Muscle of back (tissue), 11 donors: ENCODE measurements around the gene POMZP3. TPM values are rescaled to one million over a fixed set of nuclear protein-coding genes. Genes with fewer than 3 reads are reported as not detected.
"Not testable (repeated sequence)": the region's sequence is repeated elsewhere in the genome, so short reads cannot be mapped to it uniquely, and the experiment has no call there.

Source experiments
- DNase-seq, 3 donors: peaks; one replicate each; pipeline versions ENCODE4 v3.0.0 to v3.0.0-alpha.2; 2013
- polyA plus RNA-seq, 10 donors: library from polyadenylated mRNA; unstranded; fragments of 120-200 nt; gene quantifications; one replicate each; pipeline ENCODE4 v1.2.1, GENCODE V29; 2013; ENCODE audit not compliant: insufficient read length in 10 of 10

The POMZP3 gene
- polyA plus RNA-seq, 10 donors: 6.5 to 18.9 (median 10.1) TPM

DNA sequence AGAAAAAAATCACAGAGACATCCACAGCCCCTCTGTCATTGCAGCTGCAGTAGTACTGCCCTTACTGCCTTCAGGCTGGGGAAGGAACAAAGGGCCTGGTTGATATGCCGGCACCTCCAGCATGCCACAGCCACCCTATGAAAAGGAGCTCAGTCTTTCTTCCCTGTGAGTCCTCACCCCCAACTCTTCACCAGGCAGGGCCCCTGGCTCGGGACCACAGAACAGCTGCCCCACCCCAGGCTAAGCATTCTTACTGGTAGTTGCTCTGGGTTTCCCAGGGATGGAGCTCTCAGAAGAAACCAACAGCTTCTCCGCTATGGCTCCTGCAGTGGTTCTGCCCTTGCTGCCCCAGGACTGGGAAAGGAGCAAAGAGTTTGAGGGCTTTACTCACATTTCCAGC, 36.0 kb downstream of the POMZP3 start:
- DNase-seq: not testable (repeated sequence)

DNA sequence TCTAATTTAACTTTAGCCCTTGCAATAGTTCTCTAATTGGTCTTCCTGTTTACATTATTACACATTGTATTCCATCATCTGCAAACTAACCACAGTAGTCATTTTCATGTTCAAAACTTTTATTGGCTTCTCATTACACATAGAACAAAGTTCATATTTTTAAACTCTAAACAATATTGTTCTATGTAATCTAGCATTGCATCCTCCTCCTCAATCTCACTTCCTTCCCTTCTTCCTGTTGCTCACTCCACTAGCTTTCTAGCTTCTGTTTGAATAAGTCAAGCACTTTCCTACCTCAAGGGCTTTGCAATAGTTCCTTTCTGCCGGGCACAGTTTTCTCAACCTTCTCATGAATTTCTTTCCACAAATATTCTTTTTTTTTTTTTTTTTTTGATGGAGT, 38.5 kb downstream of the POMZP3 start:
- not testable (repeated sequence) for DNase-seq

DNA sequence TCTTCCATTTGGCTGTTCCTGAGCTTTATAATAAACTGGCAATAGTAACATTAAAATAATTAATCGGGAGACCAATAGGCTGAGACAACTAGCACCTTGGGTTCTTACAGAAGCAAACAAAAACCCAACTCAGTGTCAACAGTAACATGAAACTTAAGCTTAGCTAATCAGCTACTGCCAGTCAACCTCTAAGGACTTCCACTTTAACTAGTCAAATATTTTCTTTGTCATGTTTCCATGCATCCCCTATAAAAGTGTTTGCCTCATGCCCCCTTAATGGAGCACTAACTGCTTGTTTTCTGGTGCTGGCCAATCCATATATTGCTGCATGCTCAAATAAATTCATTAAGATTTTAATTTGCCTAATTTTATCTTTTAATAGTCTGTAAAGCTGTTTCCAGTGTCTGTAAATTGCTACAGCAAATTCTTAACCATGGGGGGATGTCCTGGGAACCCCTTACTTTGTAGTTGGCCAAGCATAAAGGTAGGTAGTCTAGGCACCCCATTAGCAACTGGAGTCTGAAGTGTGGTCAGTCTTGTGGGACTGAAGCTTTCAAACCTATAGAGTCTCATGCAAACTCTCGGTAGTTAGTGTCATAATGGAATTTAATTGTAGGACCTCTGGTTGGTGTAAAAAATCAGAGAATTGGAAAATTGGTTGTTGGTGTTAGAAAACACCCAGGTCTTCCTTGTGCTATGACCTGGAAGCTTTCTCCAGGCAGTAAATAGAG, 40.3 kb downstream of the POMZP3 start:
- DNase-seq: not testable (repeated sequence)

DNA sequence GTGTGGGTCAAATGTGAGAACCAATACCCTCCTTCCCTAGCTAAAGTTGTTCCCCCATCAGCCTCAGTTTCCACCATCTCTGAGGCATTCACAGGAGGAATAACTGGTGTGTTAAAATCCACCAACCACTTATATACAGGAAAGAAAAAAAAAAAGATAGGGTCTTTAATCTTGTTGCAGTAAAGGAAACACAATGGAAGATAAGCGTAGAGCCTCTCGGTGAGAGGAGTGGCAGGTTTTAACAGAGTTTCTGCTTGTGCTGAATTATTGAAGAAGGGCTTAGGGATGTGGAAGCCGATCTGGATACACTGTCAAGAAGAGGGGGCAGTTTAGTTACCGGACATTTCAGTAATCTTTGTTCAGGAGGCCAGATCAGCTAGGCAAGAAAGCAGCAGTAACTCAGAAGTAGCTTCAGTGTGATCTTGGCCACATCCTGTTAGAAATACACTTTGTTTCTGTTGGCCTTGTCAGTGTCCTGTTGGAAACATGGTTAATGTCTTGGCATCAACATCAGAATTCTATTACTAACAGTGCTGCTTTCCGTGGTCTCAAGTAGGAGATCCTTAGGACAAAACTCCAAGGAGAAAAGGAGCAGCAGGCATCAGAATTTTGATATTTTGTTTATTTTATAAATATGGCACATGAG, 43.3 kb downstream of the POMZP3 start:
- DNase-seq: peak; percentile 38 to 78 (median 59)

DNA sequence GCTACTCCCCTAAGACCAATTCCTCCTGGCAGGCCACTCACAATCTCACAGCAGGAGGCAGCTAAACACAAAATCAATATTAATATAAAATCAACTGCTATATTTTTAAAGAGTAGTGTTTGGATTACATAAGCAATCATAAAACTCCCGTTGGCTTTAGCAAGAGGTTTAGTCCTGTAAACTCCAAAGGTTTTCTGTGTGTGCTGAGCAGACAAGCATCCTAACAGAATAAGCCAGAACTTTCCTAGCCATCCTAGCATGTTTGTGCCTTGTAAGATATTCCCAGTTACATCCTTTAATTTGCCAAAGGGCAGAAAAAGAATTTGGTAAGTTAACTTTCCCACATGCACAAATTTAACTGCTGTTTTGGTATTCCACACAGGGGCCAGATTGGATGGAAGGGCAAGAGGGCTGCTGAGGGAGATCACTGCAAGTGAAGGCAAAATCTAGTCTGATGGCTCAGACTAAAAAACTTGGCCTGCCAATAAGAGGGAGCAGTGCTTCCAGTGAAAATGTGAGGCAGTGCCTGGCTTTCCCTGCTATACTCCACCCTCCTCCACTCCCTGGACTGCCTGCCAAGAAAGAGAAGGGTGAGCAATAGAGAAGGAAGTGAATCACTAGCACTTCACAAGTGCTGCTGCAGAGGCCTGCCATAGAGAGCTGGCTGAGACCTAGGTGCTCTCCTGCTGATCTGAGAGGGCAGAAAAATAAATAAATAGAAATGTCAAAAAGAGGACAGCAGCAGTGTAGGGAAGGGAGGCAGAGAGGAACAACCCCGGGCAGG, 44.0 kb downstream of the POMZP3 start:
- DNase-seq: peak; percentile 76 to 81 (median 79)

DNA sequence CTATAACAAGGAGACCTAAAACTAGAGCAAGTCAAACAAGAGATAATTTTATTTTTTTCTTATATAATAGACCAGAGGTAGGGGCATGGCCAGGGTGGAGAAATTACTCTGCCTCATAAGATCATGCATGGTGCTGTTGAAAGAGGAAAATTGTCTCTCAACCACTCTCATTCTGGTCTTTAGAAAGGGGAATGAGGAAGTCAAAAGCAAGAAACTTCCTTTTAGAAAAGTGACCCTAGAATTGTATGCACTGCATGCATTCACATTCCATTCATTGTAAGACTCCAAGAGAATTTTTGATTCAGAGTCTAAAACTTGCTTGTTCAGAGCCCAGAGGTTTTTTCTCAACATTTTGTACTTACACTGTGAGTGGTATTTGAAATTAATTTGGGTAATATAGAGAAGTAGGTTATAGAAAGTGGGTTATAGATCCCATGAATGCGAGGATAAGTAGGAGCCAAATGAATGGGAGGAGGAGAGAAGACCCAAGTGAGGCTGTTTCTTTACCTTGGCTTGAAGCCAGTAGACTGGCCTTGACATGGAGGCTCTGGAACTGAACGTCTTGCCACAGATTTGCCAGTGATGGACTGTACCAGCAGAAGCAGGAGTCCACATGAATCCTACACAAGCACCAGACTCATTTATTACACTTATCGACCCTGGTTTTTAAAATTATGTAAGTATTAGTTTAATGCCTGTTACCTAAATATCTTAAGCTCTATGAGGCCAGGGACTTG, 51.0 kb downstream of the POMZP3 start:
- not testable (repeated sequence) for DNase-seq

DNA sequence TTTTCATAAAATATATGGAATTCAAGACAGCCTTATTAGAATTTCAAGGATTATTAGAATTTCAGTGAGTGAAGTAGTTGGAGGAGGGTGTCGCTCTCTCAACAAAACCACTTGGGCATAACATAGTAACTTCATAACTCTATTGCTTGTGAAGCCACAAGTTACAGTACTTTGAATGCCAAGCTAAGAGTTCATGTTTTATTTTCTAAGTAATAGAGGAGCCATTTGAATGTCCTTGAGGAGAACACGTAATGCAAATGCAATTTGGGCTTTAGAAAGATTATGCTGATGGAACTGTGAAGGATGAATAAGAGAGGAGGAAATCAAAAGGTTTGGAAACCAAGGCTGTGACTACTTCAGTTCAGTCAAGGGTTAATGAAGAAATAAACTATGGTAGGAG, 51.6 kb downstream of the POMZP3 start:
- DNase-seq: not testable (repeated sequence)

DNA sequence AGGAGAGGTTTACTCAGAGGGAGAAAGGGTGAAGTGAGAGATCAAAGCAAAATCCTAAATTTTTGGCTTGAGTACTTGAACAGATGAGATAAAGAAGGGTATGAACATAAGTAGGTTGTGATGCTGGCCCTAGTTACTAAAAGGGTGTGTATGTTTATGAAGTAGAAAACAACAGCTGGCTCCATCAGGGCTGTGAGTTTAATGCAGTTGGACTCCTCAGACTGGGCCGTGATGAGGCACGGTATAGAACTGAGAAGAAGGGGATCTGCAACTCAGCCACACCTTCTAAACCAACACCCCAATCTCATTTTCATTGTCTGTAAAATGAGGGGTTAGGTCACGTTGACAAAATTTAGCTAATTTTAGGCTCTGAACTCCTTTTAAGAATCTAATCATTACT, 54.8 kb downstream of the POMZP3 start:
- not testable (repeated sequence) for DNase-seq

DNA sequence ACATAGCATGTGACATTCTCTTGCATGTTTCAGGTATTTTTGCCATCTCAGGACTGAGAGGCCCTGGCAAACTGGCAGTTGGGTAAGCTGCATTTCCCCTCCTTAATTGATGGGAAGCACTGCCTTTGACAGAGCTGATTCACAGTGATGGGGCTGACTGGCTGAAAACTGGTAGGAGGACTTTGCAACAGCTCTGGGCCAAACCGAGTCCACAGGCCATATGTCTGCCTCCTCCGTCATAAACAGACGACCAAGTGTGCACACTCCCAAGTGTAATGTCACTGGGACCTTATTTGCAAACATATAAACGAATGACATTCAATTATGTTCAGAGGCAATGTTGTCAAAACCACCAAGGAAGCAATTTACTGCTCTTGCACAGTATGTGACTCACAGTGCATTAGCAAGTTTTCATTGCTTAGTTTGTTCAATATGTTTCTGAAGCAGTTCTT, 56.7 kb downstream of the POMZP3 start:
- not testable (repeated sequence) for DNase-seq

DNA sequence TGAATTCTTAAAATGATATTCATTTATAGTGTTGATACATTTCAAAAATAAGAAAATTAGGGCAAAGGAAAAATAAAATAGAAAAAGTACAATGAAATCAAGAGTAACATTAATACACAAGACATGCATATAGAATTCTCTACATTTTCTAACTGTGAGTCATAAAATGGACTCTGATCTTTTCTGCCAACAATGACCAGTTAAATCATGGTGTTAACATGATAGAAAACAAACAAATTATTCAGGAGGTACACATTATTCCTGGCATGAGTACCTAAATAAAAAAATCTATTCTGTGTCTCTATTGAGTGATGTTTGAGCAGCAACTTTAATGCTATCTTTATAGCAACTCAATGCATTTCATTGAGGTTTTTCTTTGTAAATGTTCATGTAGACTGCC, 58.3 kb downstream of the POMZP3 start:
- DNase-seq: not testable (repeated sequence)

DNA sequence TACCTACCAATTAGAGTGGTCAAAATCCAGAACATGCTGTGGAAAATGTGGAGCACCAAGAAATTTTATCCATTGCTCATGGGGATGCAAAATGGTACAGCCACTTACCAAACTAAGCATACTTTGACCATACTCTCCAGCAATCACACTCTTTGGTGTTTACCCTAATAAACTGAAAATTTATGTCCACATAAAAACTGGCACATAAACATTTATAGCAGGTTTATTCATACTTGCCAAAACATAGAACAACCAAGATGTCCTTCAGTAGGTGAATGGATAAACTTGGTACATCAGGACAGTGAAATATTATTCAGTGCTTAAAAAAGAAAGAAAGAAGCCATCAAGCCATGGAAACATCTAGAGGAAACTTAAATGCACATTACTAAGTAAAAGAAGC, 59.3 kb downstream of the POMZP3 start:
- DNase-seq: not testable (repeated sequence)

DNA sequence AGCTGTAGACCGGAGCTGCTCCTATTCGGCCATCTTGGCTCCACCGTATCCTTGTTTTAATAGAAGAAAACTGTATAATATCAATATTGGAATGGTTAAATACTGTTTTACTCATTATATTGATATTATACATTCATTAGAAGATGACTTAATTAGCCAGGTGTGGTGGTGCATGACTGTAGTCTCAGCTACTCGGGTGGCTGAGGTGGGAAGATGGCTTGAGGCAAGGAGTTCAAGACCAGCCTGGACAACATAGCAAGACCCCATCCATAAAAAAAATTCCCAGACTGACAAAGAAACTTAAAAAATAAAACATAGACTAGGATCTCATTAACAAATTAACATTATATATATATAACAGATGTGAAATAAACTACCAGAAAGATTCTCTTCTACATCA, 59.8 kb downstream of the POMZP3 start:
- DNase-seq: not testable (repeated sequence)

DNA sequence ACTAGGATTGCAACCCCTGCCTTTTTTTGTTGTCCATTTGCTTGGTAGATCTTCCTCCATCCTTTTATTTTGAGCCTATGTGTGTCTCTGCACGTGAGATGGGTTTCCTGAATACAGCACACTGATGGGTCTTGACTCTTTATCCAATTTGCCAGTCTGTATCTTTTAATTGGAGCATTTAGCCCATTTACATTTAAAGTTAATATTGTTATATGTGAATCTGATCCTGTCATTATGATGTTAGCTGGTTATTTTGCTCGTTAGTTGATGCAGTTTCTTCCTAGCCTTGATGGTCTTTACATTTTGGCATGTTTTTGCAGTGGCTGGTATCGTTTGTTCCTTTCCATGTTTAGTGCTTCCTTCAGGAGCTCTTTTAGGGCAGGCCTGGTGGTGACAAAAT, 62.1 kb downstream of the POMZP3 start:
- not testable (repeated sequence) for DNase-seq

DNA sequence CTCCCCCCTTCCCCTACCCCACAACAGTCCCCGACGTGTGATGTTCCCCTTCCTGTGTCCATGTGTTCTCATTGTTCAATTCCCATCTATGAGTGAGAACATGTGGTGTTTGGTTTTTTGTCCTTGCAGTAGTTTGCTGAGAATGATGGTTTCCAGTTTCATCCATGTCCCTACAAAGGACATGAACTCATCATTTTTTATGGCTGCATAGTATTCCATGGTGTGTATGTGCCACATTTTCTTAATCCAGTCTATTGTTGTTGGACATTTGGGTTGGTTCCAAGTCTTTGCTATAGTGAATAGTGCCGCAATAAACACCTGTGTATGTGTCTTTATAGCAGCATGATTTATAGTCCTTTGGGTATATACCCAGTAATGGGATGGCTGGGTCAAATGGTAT, 65.7 kb downstream of the POMZP3 start:
- DNase-seq: not testable (repeated sequence)

DNA sequence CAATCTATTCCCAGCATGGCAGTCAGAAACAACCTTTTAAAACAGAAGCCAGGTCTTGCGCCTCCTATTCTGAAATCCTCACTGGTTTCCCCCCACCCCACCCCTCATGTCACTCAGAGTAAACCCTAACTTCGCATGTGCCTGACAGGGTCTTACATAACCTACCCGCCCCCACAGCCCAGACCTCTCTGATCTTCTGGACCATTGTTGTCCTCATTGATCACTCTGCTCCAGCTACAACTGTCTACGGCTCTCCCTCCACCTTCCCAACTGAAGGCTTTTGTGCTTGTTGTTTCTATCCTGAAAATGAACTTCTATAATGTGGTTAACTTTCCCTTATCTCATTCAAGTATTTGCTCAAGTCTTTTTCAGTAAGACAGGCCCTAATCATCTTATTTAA, 66.9 kb downstream of the POMZP3 start:
- DNase-seq: not testable (repeated sequence)

Other genes starting within 250 kb of the POMZP3 start
- 1 to 10 TPM in 5 of 10 donors, under 1 TPM in 5; 0.43 to 1.9 (median 0.95) TPM for gene SSC4D, start 217.6 kb downstream of the POMZP3 start, polyA plus RNA-seq
- 1 to 10 TPM in 8 of 10 donors, under 1 TPM in 2; 0.52 to 8.5 (median 1.6) TPM for gene ZP3, start 202.3 kb downstream of the POMZP3 start, polyA plus RNA-seq
- gene DTX2, start 165.6 kb downstream of the POMZP3 start, polyA plus RNA-seq: 1 to 10 TPM; 5.3 to 9.3 (median 7.2) TPM
- 1 to 10 TPM in 1 of 10 donors, under 1 TPM in 7, not detected in 2; 0.12 to 6.6 (median 0.39) TPM for gene UPK3B, start 116.7 kb downstream of the POMZP3 start, polyA plus RNA-seq
- gene SPDYE16, start 84.0 kb downstream of the POMZP3 start, polyA plus RNA-seq: 1 to 10 TPM in 9 of 10 donors, under 1 TPM in 1; 0.70 to 5.4 (median 1.6) TPM